K562 (cell line): ENCODE results near the gene USP48. TPM values are rescaled to one million over a fixed set of nuclear protein-coding genes. Genes with fewer than 3 reads are reported as not detected.
A peak's percentile ranks its signal among the peaks of the same experiment; 100 is the strongest.

Source experiments
- CBFA2T2 ChIP-seq: fragments of 450-650 bp; conservative IDR thresholded peaks from 2 replicates; pipeline ENCODE4 v1.6.1; 2017; ENCODE audit warnings: mild to moderate bottlenecking
- FOXO4 ChIP-seq: fragments of 450-650 bp; formaldehyde crosslinking; IDR thresholded peaks from 2 replicates; pipeline ENCODE4 v1.4.0; 2020; ENCODE audit warnings: mild to moderate bottlenecking, moderate library complexity
- GABPB1 ChIP-seq: sonication (generic); formaldehyde crosslinking; IDR thresholded peaks from 2 replicates; pipeline ENCODE4 v1.8.0; 2022; ENCODE audit warnings: mild to moderate bottlenecking, missing genetic modification reagents
- GABPB2 ChIP-seq: fragments of 250-450 bp; sonication (Bioruptor Pico); conservative IDR thresholded peaks from 2 replicates; pipeline ENCODE4 v1.5.1; 2021; ENCODE audit warnings: mild to moderate bottlenecking
- GMEB1 ChIP-seq: fragments of 250-450 bp; sonication (Bioruptor Pico); IDR thresholded peaks from 2 replicates; pipeline ENCODE4 v1.4.0; 2020; ENCODE audit warnings: mild to moderate bottlenecking
- JUND ChIP-seq, 2 experiments: IDR thresholded peaks; 2 replicates in 1 of 2; 3 replicates in 1 of 2; pipeline ENCODE4 v1.6.1; 2011; ENCODE audit warnings: borderline replicate concordance in 2 of 2, low read depth in 2 of 2, low read length in 2 of 2, improper control_type of control experiment in 1 of 2, missing biosample characterization in 1 of 2, missing genetic modification characterization in 1 of 2, missing genetic modification reagents in 1 of 2
- NFRKB ChIP-seq: fragments of 450-650 bp; IDR thresholded peaks from 2 replicates; pipeline ENCODE4 v1.6.1; 2016; ENCODE audit warnings: low read depth
- NR3C1 ChIP-seq: sonication (generic); formaldehyde crosslinking; IDR thresholded peaks from 2 replicates; pipeline ENCODE4 v1.8.1; 2022; ENCODE audit warnings: missing genetic modification reagents
- RBM15 ChIP-seq: fragments of 200-400 bp; formaldehyde crosslinking; IDR thresholded peaks from 2 replicates; pipeline ENCODE4 v1.6.1; 2018; ENCODE audit warnings: mild to moderate bottlenecking, low read length, moderate library complexity; ENCODE audit not compliant: insufficient read depth
- ZBED1 ChIP-seq: IDR thresholded peaks from 2 replicates; pipeline ENCODE4 v1.6.1; 2014
- polyA plus RNA-seq, 8 experiments: library from polyadenylated mRNA; depleted of rRNA in 4 of 8; stranded (reverse) in 5 of 8; unstranded in 3 of 8; fragments of >200 nt; fragmentation: Nextera tagmentation in 2 of 8; fragmentation: Illumina TruSeq in 1 of 8; extraction: Ambion mirVana in 2 of 8; extraction: Trizol in 1 of 8; gene quantifications; 2 replicates each; pipeline versions ENCODE4 v1.2.1 to v1.2.3, GENCODE V29; 2011 to 2014; ENCODE audit warnings: inconsistent platforms in 1 of 8, missing spikeins in 1 of 8
- total RNA-seq, 7 experiments: library from RNA; depleted of rRNA in 6 of 7; stranded (reverse); fragments of >200 nt in 6 of 7; fragmentation: Illumina TruSeq in 2 of 7; extraction: Trizol in 2 of 7; gene quantifications; 2 replicates each; pipeline versions ENCODE4 v1.2.1 to v1.2.3, GENCODE V29; 2011 to 2021; ENCODE audit warnings: low replicate concordance in 1 of 7
- TF ChIP-seq, protein P1 (sequence below): fragments of 250-450 bp; sonication (Bioruptor Pico); IDR thresholded peaks from 2 replicates; pipeline ENCODE4 v1.4.0; 2020; ENCODE audit warnings: mild to moderate bottlenecking, moderate library complexity, borderline replicate concordance
- TF ChIP-seq, protein P2 (sequence below): fragments of 450-650 bp; IDR thresholded peaks from 2 replicates; pipeline ENCODE4 v1.6.1; 2017; ENCODE audit warnings: antibody characterized with exemption
- TF ChIP-seq, protein P3 (sequence below): fragments of 450-650 bp; conservative IDR thresholded peaks from 2 replicates; pipeline ENCODE4 v1.6.1; 2016; ENCODE audit warnings: missing genetic modification characterization, low read depth, mild to moderate bottlenecking, control low read depth, missing compliant biosample characterization
- TF ChIP-seq, protein P4 (sequence below): fragments of 450-650 bp; formaldehyde crosslinking; IDR thresholded peaks from 2 replicates; pipeline ENCODE4 v1.4.0; 2020; ENCODE audit warnings: mild to moderate bottlenecking, moderate library complexity

USP48 gene
- total and polyA plus RNA-seq, 9 of the 15 experiments (the other 6 are each of a cell fraction or from before 2014, with no cell fraction given): 23.3 to 123 (median 106) TPM

DNA sequence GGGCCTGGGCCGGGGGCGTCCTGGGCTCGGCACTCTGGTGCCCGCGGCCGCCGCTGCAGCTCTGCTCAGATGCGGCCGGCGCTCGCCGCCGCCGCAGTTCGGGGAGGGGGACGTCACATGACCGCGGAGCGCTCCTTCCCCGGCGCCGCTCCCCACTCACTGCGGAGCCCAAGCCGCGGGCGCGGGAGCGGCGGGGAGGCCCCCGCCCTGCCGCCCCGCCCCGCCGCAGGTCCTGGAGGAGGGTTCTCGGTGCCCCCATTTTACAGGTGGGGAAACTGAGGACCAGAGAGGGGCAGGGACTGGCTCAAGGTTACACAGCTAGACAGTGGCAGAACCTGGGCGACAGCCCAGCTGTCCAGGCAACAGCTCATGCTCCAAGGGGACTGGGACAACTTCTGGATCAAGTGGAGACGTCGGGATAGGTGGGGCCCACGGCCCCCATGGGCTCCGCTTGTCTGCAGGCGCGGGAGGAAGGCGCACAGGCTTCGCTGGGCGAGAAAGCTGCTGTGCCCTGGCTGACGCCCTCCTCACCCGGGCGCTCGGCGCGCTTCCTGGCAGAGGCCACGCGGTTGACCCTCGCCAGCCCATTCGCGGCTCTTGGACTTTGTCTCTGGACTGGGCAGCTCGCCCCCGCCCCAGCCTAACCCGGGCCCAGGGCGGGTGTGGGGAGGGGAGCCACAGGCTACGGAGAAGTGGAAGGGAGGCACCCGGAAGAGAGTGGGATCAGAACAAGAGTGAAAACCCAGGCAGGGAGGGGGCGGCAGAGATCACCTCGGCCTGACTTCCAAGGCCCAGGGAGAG is 113.5 kb downstream of the USP48 start, which contains the start of gene RAP1GAP (continued):
- TF ChIP-seq GMEB1 (CRISPR knock-in tag): peak; percentile 44; the same call in 1 of the 2 replicates
- TF ChIP-seq RBM15: no peak
- TF ChIP-seq, protein P1, sequence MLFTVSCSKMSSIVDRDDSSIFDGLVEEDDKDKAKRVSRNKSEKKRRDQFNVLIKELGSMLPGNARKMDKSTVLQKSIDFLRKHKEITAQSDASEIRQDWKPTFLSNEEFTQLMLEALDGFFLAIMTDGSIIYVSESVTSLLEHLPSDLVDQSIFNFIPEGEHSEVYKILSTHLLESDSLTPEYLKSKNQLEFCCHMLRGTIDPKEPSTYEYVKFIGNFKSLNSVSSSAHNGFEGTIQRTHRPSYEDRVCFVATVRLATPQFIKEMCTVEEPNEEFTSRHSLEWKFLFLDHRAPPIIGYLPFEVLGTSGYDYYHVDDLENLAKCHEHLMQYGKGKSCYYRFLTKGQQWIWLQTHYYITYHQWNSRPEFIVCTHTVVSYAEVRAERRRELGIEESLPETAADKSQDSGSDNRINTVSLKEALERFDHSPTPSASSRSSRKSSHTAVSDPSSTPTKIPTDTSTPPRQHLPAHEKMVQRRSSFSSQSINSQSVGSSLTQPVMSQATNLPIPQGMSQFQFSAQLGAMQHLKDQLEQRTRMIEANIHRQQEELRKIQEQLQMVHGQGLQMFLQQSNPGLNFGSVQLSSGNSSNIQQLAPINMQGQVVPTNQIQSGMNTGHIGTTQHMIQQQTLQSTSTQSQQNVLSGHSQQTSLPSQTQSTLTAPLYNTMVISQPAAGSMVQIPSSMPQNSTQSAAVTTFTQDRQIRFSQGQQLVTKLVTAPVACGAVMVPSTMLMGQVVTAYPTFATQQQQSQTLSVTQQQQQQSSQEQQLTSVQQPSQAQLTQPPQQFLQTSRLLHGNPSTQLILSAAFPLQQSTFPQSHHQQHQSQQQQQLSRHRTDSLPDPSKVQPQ (CRISPR knock-in tag): no peak
- TF ChIP-seq, protein P2, sequence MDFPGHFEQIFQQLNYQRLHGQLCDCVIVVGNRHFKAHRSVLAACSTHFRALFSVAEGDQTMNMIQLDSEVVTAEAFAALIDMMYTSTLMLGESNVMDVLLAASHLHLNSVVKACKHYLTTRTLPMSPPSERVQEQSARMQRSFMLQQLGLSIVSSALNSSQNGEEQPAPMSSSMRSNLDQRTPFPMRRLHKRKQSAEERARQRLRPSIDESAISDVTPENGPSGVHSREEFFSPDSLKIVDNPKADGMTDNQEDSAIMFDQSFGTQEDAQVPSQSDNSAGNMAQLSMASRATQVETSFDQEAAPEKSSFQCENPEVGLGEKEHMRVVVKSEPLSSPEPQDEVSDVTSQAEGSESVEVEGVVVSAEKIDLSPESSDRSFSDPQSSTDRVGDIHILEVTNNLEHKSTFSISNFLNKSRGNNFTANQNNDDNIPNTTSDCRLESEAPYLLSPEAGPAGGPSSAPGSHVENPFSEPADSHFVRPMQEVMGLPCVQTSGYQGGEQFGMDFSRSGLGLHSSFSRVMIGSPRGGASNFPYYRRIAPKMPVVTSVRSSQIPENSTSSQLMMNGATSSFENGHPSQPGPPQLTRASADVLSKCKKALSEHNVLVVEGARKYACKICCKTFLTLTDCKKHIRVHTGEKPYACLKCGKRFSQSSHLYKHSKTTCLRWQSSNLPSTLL: no peak; the same call in 1 of the 2 replicates
- peak; percentile 76 for TF ChIP-seq GABPB1 (CRISPR knock-in tag)
- TF ChIP-seq GABPB2: no peak
- TF ChIP-seq NFRKB: peak; percentile 67; the same call in 1 of the 2 replicates
- no peak for TF ChIP-seq CBFA2T2
- TF ChIP-seq, protein P3, sequence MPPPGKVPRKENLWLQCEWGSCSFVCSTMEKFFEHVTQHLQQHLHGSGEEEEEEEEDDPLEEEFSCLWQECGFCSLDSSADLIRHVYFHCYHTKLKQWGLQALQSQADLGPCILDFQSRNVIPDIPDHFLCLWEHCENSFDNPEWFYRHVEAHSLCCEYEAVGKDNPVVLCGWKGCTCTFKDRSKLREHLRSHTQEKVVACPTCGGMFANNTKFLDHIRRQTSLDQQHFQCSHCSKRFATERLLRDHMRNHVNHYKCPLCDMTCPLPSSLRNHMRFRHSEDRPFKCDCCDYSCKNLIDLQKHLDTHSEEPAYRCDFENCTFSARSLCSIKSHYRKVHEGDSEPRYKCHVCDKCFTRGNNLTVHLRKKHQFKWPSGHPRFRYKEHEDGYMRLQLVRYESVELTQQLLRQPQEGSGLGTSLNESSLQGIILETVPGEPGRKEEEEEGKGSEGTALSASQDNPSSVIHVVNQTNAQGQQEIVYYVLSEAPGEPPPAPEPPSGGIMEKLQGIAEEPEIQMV (tag): no peak
- 0 out of 2 replicates have a peak, but pooled peaks have one; percentile 17 for TF ChIP-seq JUND (IDR thresholded peaks at IDR 0.05; ENCODE audit: borderline replicate concordance, low read depth, low read length)
- TF ChIP-seq JUND (tag; IDR thresholded peaks at IDR 0.05; ENCODE audit: borderline replicate concordance, low read depth, low read length): peak; percentile 27; the same call in 1 of the 3 replicates
- peak; percentile 47; the same call in 1 of the 2 replicates for TF ChIP-seq FOXO4 (CRISPR knock-in tag)
- no peak for TF ChIP-seq NR3C1 (CRISPR knock-in tag)
- TF ChIP-seq, protein P4, sequence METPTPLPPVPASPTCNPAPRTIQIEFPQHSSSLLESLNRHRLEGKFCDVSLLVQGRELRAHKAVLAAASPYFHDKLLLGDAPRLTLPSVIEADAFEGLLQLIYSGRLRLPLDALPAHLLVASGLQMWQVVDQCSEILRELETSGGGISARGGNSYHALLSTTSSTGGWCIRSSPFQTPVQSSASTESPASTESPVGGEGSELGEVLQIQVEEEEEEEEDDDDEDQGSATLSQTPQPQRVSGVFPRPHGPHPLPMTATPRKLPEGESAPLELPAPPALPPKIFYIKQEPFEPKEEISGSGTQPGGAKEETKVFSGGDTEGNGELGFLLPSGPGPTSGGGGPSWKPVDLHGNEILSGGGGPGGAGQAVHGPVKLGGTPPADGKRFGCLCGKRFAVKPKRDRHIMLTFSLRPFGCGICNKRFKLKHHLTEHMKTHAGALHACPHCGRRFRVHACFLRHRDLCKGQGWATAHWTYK (CRISPR knock-in tag): peak; percentile 73; the same call in 1 of the 2 replicates
- peak; percentile 39; the same call in 1 of the 2 replicates for TF ChIP-seq ZBED1
